Mammary epithelial cell (primary cell): ENCODE data around the gene RETREG3.

Source experiments
- CTCF ChIP-seq, 2 donors: IDR thresholded peaks in 1 of 2; conservative IDR thresholded peaks in 1 of 2; 2 replicates each; pipeline ENCODE4 v1.5.1; 2011 to 2012; ENCODE audit warnings: inconsistent platforms in 2 of 2, low read length in 2 of 2, mild to moderate bottlenecking in 2 of 2, control low read depth in 1 of 2, low read depth in 1 of 2; ENCODE audit not compliant: insufficient read depth in 1 of 2; ENCODE audit errors: extremely low read depth in 1 of 2
- EZH2 ChIP-seq: IDR thresholded peaks from 2 replicates; pipeline ENCODE4 v1.6.1; 2012; ENCODE audit warnings: low read length, inconsistent platforms, borderline replicate concordance

- no peak for TF ChIP-seq EZH2
- no peak for TF ChIP-seq CTCF (conservative IDR thresholded peaks at IDR 0.05 in 1 of 2, IDR thresholded peaks at IDR 0.05 in 1 of 2; ENCODE audit: extremely low read depth in 1 of 2, insufficient read depth in 1 of 2, low read depth in 1 of 2, low read length in 2 of 2)
Measured at GRCh38 chr17:42563950-42564349, 45.2 kb downstream of the RETREG3 start.
